H9 (cell line): ENCODE data around the gene GPR173. TPM values are rescaled to one million over a fixed set of nuclear protein-coding genes. Genes with fewer than 3 reads are reported as not detected.
A peak's percentile ranks its signal among the peaks of the same experiment; 100 is the strongest.

Experiments
- DNase-seq: peaks from one replicate; pipeline ENCODE4 v3.0.0-alpha.2; 2017
- H2AFZ ChIP-seq: one replicate; pipeline ENCODE4 v1.6.1; 2013; ENCODE audit warnings: mild to moderate bottlenecking, low read length, control low read depth, moderate library complexity
- H2AK5ac ChIP-seq: 2 replicates; pipeline ENCODE4 v1.6.1; 2013; ENCODE audit warnings: low read length, control low read depth, mixed read lengths; ENCODE audit not compliant: insufficient read length
- H2BK120ac ChIP-seq: one replicate; pipeline ENCODE4 v1.6.1; 2013; ENCODE audit warnings: low read depth, mild to moderate bottlenecking, low read length, control low read depth, inconsistent platforms; ENCODE audit not compliant: poor library complexity, severe bottlenecking
- H2BK12ac ChIP-seq: 2 replicates; pipeline ENCODE4 v1.6.1; 2013; ENCODE audit warnings: low read length, control low read depth, mixed read lengths, low read depth; ENCODE audit not compliant: insufficient read length
- H2BK15ac ChIP-seq: 2 replicates; pipeline ENCODE4 v1.6.1; 2013; ENCODE audit warnings: low read depth, low read length, control low read depth
- H2BK20ac ChIP-seq: one replicate; pipeline ENCODE4 v1.6.1; 2013; ENCODE audit warnings: low read depth, mild to moderate bottlenecking, low read length, control low read depth, inconsistent platforms; ENCODE audit not compliant: poor library complexity, severe bottlenecking
- H2BK5ac ChIP-seq: 2 replicates; pipeline ENCODE4 v1.6.1; 2013; ENCODE audit warnings: low read length, control low read depth, mixed read lengths; ENCODE audit not compliant: insufficient read length
- H3K14ac ChIP-seq: 2 replicates; pipeline ENCODE4 v1.6.1; 2013; ENCODE audit warnings: low read length, control low read depth; ENCODE audit not compliant: insufficient read depth
- H3K18ac ChIP-seq: 2 replicates; pipeline ENCODE4 v1.6.1; 2013; ENCODE audit warnings: low read depth, mild to moderate bottlenecking, mixed read lengths, low read length, control low read depth; ENCODE audit not compliant: insufficient read length
- H3K23ac ChIP-seq: 2 replicates; pipeline ENCODE4 v1.6.1; 2013; ENCODE audit warnings: low read length, control low read depth, mixed read lengths, low read depth; ENCODE audit not compliant: insufficient read length
- H3K23me2 ChIP-seq: 2 replicates; pipeline ENCODE4 v1.6.1; 2013; ENCODE audit warnings: low read depth, mild to moderate bottlenecking, mixed read lengths, low read length, control low read depth; ENCODE audit not compliant: insufficient read length, poor library complexity, severe bottlenecking
- H3K27ac ChIP-seq: 2 replicates; pipeline ENCODE4 v1.5.1; 2013; ENCODE audit warnings: low read length, control low read depth, mixed read lengths, low read depth; ENCODE audit not compliant: insufficient read length
- H3K27me3 ChIP-seq: 2 replicates; pipeline ENCODE4 v1.6.1; 2013; ENCODE audit warnings: low read length, control low read depth, inconsistent platforms; ENCODE audit not compliant: insufficient read depth
- H3K4ac ChIP-seq: 2 replicates; pipeline ENCODE4 v1.6.1; 2013; ENCODE audit warnings: low read depth, mild to moderate bottlenecking, control low read depth, inconsistent platforms, low read length, moderate library complexity
- H3K4me1 ChIP-seq: 2 replicates; pipeline ENCODE4 v1.6.1; 2013; ENCODE audit warnings: low read length, control low read depth, inconsistent platforms; ENCODE audit not compliant: insufficient read depth
- H3K4me2 ChIP-seq: 2 replicates; pipeline ENCODE4 v1.6.1; 2013; ENCODE audit warnings: low read length, control low read depth, mixed read lengths; ENCODE audit not compliant: insufficient read length, insufficient read depth
- H3K56ac ChIP-seq: 2 replicates; pipeline ENCODE4 v1.6.1; 2013; ENCODE audit warnings: low read depth, mild to moderate bottlenecking, mixed read lengths, low read length, control low read depth; ENCODE audit not compliant: insufficient read length
- H3K79me1 ChIP-seq: 2 replicates; pipeline ENCODE4 v1.6.1; 2013; ENCODE audit warnings: low read depth, mild to moderate bottlenecking, moderate library complexity, low read length, control low read depth, inconsistent platforms; ENCODE audit not compliant: insufficient read depth, poor library complexity, severe bottlenecking
- H3K79me2 ChIP-seq: 2 replicates; pipeline ENCODE4 v1.6.1; 2013; ENCODE audit warnings: low read length, control low read depth, inconsistent platforms; ENCODE audit not compliant: insufficient read depth
- H3K9ac ChIP-seq: 2 replicates; pipeline ENCODE4 v1.6.1; 2013; ENCODE audit warnings: low read length, control low read depth, mixed read lengths; ENCODE audit not compliant: insufficient read length; ENCODE audit errors: extremely low read depth
- H3K9me3 ChIP-seq: one replicate; pipeline ENCODE4 v1.6.1; 2013; ENCODE audit warnings: low read depth, low read length, inconsistent platforms; ENCODE audit not compliant: control insufficient read depth
- H3T11ph ChIP-seq: one replicate; pipeline ENCODE4 v1.6.1; 2013; ENCODE audit warnings: mild to moderate bottlenecking, low read length, control low read depth, inconsistent platforms
- H4K20me1 ChIP-seq: one replicate; pipeline ENCODE4 v1.6.1; 2013; ENCODE audit not compliant: control insufficient read depth, insufficient read length, insufficient read depth
- H4K5ac ChIP-seq: 2 replicates; pipeline ENCODE4 v1.6.1; 2013; ENCODE audit warnings: low read depth, mild to moderate bottlenecking, mixed read lengths, low read length, control low read depth; ENCODE audit not compliant: insufficient read length
- H4K8ac ChIP-seq: replicated peaks from 2 replicates; pipeline ENCODE4 v1.6.1; 2013; ENCODE audit warnings: low read length, control low read depth, mixed read lengths, low read depth; ENCODE audit not compliant: insufficient read length
- H4K91ac ChIP-seq: 2 replicates; pipeline ENCODE4 v1.6.1; 2013; ENCODE audit warnings: low read depth, mild to moderate bottlenecking, moderate library complexity, mixed read lengths, low read length, control low read depth; ENCODE audit not compliant: insufficient read length
- H3K27ac Mint-ChIP-seq, 3 experiments: 2 replicates in 2 of 3; 3 replicates in 1 of 3; pipeline ENCODE4 v1.8.0; 2020 to 2021; ENCODE audit warnings: mixed read lengths in 3 of 3, mild to moderate bottlenecking in 1 of 3, moderate library complexity in 1 of 3
- H3K27me3 Mint-ChIP-seq: 2 replicates; pipeline ENCODE4 v1.8.0; 2021; ENCODE audit warnings: low read depth, mild to moderate bottlenecking, moderate library complexity, mixed read lengths
- H3K36me3 Mint-ChIP-seq, 3 experiments: 2 replicates in 2 of 3; 3 replicates in 1 of 3; pipeline ENCODE4 v1.8.0; 2020 to 2021; ENCODE audit warnings: low read depth in 3 of 3, mixed read lengths in 3 of 3; ENCODE audit not compliant: insufficient read depth in 1 of 3
- H3K4me1 Mint-ChIP-seq, 2 experiments: 2 replicates each; pipeline ENCODE4 v1.8.0; 2020; ENCODE audit warnings: mixed read lengths in 2 of 2
- H3K4me3 Mint-ChIP-seq, 2 experiments: 2 replicates in 1 of 2; 3 replicates in 1 of 2; pipeline ENCODE4 v1.8.0; 2020 to 2021; ENCODE audit warnings: mild to moderate bottlenecking in 2 of 2, mixed read lengths in 2 of 2, moderate library complexity in 1 of 2
- H3K9me3 Mint-ChIP-seq, 2 experiments: 2 replicates in 1 of 2; 3 replicates in 1 of 2; pipeline ENCODE4 v1.8.0; 2020; ENCODE audit warnings: mild to moderate bottlenecking in 2 of 2, mixed read lengths in 2 of 2, moderate library complexity in 1 of 2
- CTCF ChIP-seq: fragments of 200-600 bp; sonication (generic); conservative IDR thresholded peaks from 3 replicates; pipeline ENCODE4 v1.8.0; 2021; ENCODE audit warnings: antibody characterized with exemption, mild to moderate bottlenecking
- WGBS: extraction: QIAGEN DNeasy Blood & Tissue Kit; methylation state at CpG from one replicate; pipeline ENCODE4 v1.1.7; 2013; ENCODE audit warnings: missing lambda C conversion rate, low lambda C conversion rate, mixed read lengths; ENCODE audit not compliant: insufficient read length; ENCODE audit errors: extremely low coverage; 5-methylcytosine and 5-hydroxymethylcytosine counted together
- total RNA-seq: library from RNA; stranded (reverse); gene quantifications from 2 replicates; pipeline ENCODE4 v1.2.1, GENCODE V29; 2021

Gene GPR173
- total RNA-seq, 1 experiment from 2014 or later = 5.4 TPM

DNA sequence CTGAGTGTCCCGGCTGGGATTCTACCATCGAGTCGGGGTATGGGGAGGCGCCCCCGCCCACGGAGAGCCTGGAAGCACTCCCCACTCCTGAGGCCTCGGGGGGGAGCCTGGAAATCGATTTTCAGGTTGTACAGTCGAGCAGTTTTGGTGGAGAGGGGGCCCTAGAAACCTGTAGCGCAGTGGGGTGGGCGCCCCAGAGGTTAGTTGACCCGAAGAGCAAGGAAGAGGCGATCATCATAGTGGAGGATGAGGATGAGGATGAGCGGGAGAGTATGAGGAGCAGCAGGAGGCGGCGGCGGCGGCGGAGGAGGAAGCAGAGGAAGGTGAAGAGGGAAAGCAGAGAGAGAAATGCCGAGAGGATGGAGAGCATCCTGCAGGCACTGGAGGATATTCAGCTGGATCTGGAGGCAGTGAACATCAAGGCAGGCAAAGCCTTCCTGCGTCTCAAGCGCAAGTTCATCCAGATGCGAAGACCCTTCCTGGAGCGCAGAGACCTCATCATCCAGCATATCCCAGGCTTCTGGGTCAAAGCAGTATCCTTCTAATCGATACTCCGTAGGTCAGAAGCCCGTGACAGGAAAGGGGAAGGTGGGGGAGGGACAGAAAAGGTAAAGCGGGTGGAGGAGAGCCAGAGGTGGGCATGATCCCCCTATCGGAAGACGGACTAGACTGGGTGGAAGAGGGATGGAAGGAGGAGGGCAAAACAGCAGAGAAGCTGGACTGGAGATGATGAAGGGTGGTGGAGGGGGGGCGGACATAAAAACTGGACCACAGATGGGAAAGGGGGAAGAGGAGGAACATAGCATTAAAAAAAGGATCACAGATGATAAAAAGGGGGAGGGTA is 34.4 kb downstream of the GPR173 start:
- WGBS = no CpG with 5 or more reads among the region's 31 CpGs
- Mint-ChIP-seq H3K4me3 (peak overlapping the region; percentile 87 to 90), H3K27me3 (peaks cover 14% of the 10 kb centered on the region), H3K36me3 (peaks cover 37 to 49% (median 37%) of the 10 kb centered on the region in 3 experiments), H3K27ac (0 out of 7 replicates have a peak overlapping the region, but pooled peaks of 1 of the 3 experiments have one; percentile 57), H3K4me1 (peaks cover 6 to 25% of the 10 kb centered on the region in 2 experiments), H3K9me3 (peaks cover 70 to 78% of the 10 kb centered on the region in 2 experiments)
- Histone ChIP-seq H3K23ac (no peak overlapping the region), H3K27me3 (0 out of 2 replicates have a peak, but pooled peaks cover 3% of the 10 kb centered on the region), H2AK5ac (no peak overlapping the region), H3K4ac (no peak overlapping the region), H3K14ac (0 out of 2 replicates have a peak overlapping the region, but pooled peaks have one; percentile 90), H3T11ph (no peak overlapping the region), H2BK120ac (no peak overlapping the region), H3K27ac (no peak overlapping the region), H3K9me3 (peaks cover 46% of the 10 kb centered on the region), H3K9ac (no peak overlapping the region), H3K4me2 (peak overlapping the region; percentile 71), H4K20me1 (no peaks in the 10 kb centered on the region), H3K23me2 (peaks cover 3% of the 10 kb centered on the region), H2AFZ (no peak overlapping the region), H3K18ac (no peak overlapping the region), H4K5ac (no peak overlapping the region), H2BK12ac (no peak overlapping the region), H3K79me1 (no peaks in the 10 kb centered on the region), H2BK5ac (no peak overlapping the region), H4K91ac (no peak overlapping the region), H3K56ac (no peak overlapping the region), H2BK20ac (no peak overlapping the region), H4K8ac (no peak overlapping the region), H3K4me1 (no peaks in the 10 kb centered on the region), H3K79me2 (no peaks in the 10 kb centered on the region), H2BK15ac (no peak overlapping the region)
- no peak for DNase-seq
- TF ChIP-seq CTCF = no peak
